ENCODE data around the gene DAZAP1.

- TF ChIP-seq, protein P1, sequence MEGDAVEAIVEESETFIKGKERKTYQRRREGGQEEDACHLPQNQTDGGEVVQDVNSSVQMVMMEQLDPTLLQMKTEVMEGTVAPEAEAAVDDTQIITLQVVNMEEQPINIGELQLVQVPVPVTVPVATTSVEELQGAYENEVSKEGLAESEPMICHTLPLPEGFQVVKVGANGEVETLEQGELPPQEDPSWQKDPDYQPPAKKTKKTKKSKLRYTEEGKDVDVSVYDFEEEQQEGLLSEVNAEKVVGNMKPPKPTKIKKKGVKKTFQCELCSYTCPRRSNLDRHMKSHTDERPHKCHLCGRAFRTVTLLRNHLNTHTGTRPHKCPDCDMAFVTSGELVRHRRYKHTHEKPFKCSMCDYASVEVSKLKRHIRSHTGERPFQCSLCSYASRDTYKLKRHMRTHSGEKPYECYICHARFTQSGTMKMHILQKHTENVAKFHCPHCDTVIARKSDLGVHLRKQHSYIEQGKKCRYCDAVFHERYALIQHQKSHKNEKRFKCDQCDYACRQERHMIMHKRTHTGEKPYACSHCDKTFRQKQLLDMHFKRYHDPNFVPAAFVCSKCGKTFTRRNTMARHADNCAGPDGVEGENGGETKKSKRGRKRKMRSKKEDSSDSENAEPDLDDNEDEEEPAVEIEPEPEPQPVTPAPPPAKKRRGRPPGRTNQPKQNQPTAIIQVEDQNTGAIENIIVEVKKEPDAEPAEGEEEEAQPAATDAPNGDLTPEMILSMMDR (IDR thresholded peaks at IDR 0.05): no peak
- TF ChIP-seq EP300 (IDR thresholded peaks at IDR 0.05) (no peak), POLR2A (IDR thresholded peaks at IDR 0.05) (no peak), POLR2AphosphoS5 (IDR thresholded peaks at IDR 0.05) (peak in 2 of 3 donors; percentile 29 to 44)
These were observed 22.4 kb downstream of the DAZAP1 start for GRCh38 chr19:1429750-1430149.
